K562 (cell line): ENCODE results near the gene ITPR2.

ENCODE experiments used
- CREM ChIP-seq: IDR thresholded peaks from 2 replicates; pipeline ENCODE4 v1.6.1; 2014; ENCODE audit warnings: antibody characterized with exemption, low read depth
- CTCF ChIP-seq, 3 experiments: IDR thresholded peaks in 2 of 3; conservative IDR thresholded peaks in 1 of 3; 2 replicates each; pipeline ENCODE4 v1.5.1; 2011 to 2012; ENCODE audit warnings: low read length in 3 of 3, mild to moderate bottlenecking in 3 of 3, control low read depth in 2 of 3, improper control_type of control experiment in 1 of 3, inconsistent platforms in 1 of 3, low read depth in 1 of 3, mixed read lengths in 1 of 3, moderate library complexity in 1 of 3; ENCODE audit not compliant: insufficient read depth in 2 of 3
- EGR1 ChIP-seq: fragments of 450-650 bp; conservative IDR thresholded peaks from 2 replicates; pipeline ENCODE4 v1.6.1; 2017; ENCODE audit warnings: mild to moderate bottlenecking
- EZH2 ChIP-seq: IDR thresholded peaks from 2 replicates; pipeline ENCODE4 v1.6.1; 2012; ENCODE audit warnings: low read depth, mild to moderate bottlenecking, inconsistent platforms, low read length, borderline replicate concordance
- FOXK2 ChIP-seq, 2 experiments: fragments of 450-650 bp; IDR thresholded peaks in 1 of 2; conservative IDR thresholded peaks in 1 of 2; 2 replicates each; pipeline ENCODE4 v1.6.1; 2016; ENCODE audit warnings: low read depth in 2 of 2, mild to moderate bottlenecking in 1 of 2
- GABPB1 ChIP-seq: sonication (generic); formaldehyde crosslinking; IDR thresholded peaks from 2 replicates; pipeline ENCODE4 v1.8.0; 2022; ENCODE audit warnings: mild to moderate bottlenecking, missing genetic modification reagents
- RFX5 ChIP-seq: IDR thresholded peaks from 2 replicates; pipeline ENCODE4 v1.6.1; 2011; ENCODE audit warnings: low read depth, mild to moderate bottlenecking, improper control_type of control experiment, low read length
- SMAD2 ChIP-seq: fragments of 150-350 bp; IDR thresholded peaks from 2 replicates; pipeline ENCODE4 v1.6.1; 2014; ENCODE audit warnings: low read depth, mild to moderate bottlenecking, low read length
- SMAD3 ChIP-seq: fragments of 450-650 bp; formaldehyde crosslinking; conservative IDR thresholded peaks from 2 replicates; pipeline ENCODE4 v1.4.0; 2020; ENCODE audit warnings: mild to moderate bottlenecking
- SMC3 ChIP-seq: conservative IDR thresholded peaks from 2 replicates; pipeline ENCODE4 v1.6.1; 2011; ENCODE audit warnings: low read depth, low read length, improper control_type of control experiment; ENCODE audit not compliant: insufficient read depth
- ZNF140 ChIP-seq: fragments of 250-450 bp; sonication (Bioruptor Pico); IDR thresholded peaks from 2 replicates; pipeline ENCODE4 v1.8.0; 2021; ENCODE audit warnings: moderate library complexity, mild to moderate bottlenecking, inconsistent platforms
- ZNF197 ChIP-seq: fragments of 200-800 bp; sonication (Bioruptor generic); IDR thresholded peaks from 2 replicates; pipeline ENCODE4 v1.6.1; 2016; ENCODE audit warnings: low read depth, missing genetic modification characterization, missing compliant biosample characterization
- TF ChIP-seq, protein P1 (sequence below): sonication (generic); formaldehyde crosslinking; IDR thresholded peaks from 2 replicates; pipeline ENCODE4 v1.8.1; 2023; ENCODE audit warnings: mild to moderate bottlenecking, missing genetic modification reagents

DNA sequence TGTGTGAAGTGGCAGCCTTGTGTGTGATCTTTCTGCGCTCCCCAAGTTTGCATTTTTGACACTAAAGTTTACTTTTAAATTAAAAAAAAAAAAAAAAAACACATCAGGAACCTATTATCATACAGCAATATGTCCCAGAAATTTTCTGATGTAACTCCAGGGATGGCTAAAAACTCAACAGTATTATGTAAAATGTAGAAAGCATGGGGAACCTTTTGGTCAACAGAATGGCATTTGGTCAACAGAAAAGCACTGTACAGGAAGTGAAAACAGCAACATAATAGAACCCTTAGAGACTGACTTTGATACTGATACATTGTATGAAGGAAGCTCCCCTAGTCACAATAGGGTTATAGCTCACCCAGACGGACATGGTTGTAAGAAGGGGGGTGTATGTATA, 224.3 kb downstream of the ITPR2 start:
- no peak for TF ChIP-seq EGR1
- TF ChIP-seq SMAD3 (CRISPR knock-in tag): no peak
- TF ChIP-seq CTCF (IDR thresholded peaks at IDR 0.05 in 2 of 3, conservative IDR thresholded peaks at IDR 0.05 in 1 of 3; ENCODE audit: insufficient read depth in 2 of 3, low read depth in 1 of 3, low read length in 3 of 3): no peak
- TF ChIP-seq, protein P1, sequence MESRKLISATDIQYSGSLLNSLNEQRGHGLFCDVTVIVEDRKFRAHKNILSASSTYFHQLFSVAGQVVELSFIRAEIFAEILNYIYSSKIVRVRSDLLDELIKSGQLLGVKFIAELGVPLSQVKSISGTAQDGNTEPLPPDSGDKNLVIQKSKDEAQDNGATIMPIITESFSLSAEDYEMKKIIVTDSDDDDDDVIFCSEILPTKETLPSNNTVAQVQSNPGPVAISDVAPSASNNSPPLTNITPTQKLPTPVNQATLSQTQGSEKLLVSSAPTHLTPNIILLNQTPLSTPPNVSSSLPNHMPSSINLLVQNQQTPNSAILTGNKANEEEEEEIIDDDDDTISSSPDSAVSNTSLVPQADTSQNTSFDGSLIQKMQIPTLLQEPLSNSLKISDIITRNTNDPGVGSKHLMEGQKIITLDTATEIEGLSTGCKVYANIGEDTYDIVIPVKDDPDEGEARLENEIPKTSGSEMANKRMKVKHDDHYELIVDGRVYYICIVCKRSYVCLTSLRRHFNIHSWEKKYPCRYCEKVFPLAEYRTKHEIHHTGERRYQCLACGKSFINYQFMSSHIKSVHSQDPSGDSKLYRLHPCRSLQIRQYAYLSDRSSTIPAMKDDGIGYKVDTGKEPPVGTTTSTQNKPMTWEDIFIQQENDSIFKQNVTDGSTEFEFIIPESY: no peak
- no peak for TF ChIP-seq CREM
- no peak for TF ChIP-seq SMAD2
- TF ChIP-seq RFX5: no peak
- no peak for TF ChIP-seq FOXK2 (conservative IDR thresholded peaks at IDR 0.05 in 1 of 2, IDR thresholded peaks at IDR 0.05 in 1 of 2; ENCODE audit: low read depth in 2 of 2)
- no peak for TF ChIP-seq ZNF197 (CRISPR knock-in tag)
- TF ChIP-seq GABPB1 (CRISPR knock-in tag): no peak
- TF ChIP-seq EZH2: no peak
- no peak for TF ChIP-seq ZNF140
- no peak for TF ChIP-seq SMC3
